ENCODE measurements around the gene CCL17.
"Not testable (repeated sequence)": the region's sequence is repeated elsewhere in the genome, so short reads cannot be mapped to it uniquely, and the experiment has no call there.

The CCL17 gene

GRCh38 chr16:57373117-57373947, 31.2 kb upstream of the CCL17 start:
- Histone ChIP-seq H3K36me3 (ENCODE audit: control insufficient read depth, low read length) (no peaks in the 10 kb centered on the region), H3K4me1 (ENCODE audit: control insufficient read depth, low read length) (peaks cover 13% of the 10 kb centered on the region), H3K4me2 (ENCODE audit: low read length) (no peak overlapping the region), H3K9me3 (ENCODE audit: control insufficient read depth, insufficient read depth, low read length) (no peaks in the 10 kb centered on the region), H4K20me1 (ENCODE audit: control insufficient read depth, insufficient read depth, low read depth, low read length) (no peaks in the 10 kb centered on the region), H3K79me2 (ENCODE audit: control insufficient read depth, low read length) (no peaks in the 10 kb centered on the region), H3F3A (ENCODE audit: control insufficient read depth, insufficient read depth) (no peaks in the 10 kb centered on the region), H3K27ac (ENCODE audit: low read depth, low read length) (no peak overlapping the region), H3K27me3 (ENCODE audit: control insufficient read depth, low read length) (peaks cover 28% of the 10 kb centered on the region), H3K4me3 (ENCODE audit: low read length) (no peak overlapping the region), H3K9me2 (replicated peaks; ENCODE audit: control insufficient read depth, low read length) (no peaks in the 10 kb centered on the region)
- TF ChIP-seq, protein P1, sequence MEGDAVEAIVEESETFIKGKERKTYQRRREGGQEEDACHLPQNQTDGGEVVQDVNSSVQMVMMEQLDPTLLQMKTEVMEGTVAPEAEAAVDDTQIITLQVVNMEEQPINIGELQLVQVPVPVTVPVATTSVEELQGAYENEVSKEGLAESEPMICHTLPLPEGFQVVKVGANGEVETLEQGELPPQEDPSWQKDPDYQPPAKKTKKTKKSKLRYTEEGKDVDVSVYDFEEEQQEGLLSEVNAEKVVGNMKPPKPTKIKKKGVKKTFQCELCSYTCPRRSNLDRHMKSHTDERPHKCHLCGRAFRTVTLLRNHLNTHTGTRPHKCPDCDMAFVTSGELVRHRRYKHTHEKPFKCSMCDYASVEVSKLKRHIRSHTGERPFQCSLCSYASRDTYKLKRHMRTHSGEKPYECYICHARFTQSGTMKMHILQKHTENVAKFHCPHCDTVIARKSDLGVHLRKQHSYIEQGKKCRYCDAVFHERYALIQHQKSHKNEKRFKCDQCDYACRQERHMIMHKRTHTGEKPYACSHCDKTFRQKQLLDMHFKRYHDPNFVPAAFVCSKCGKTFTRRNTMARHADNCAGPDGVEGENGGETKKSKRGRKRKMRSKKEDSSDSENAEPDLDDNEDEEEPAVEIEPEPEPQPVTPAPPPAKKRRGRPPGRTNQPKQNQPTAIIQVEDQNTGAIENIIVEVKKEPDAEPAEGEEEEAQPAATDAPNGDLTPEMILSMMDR (IDR thresholded peaks at IDR 0.05; ENCODE audit: low read depth, low read length, poor library complexity, severe bottlenecking) = no peak
- TF ChIP-seq EZH2phosphoT487 (IDR thresholded peaks at IDR 0.05; ENCODE audit: borderline replicate concordance, low read length) = no peak

- Histone ChIP-seq H3F3A (ENCODE audit: control insufficient read depth, insufficient read depth) (no peaks in the 10 kb centered on the region), H3K27me3 (ENCODE audit: control insufficient read depth, low read length) (peaks cover 28% of the 10 kb centered on the region), H3K79me2 (ENCODE audit: control insufficient read depth, low read length) (no peaks in the 10 kb centered on the region), H4K20me1 (ENCODE audit: control insufficient read depth, insufficient read depth, low read depth, low read length) (no peaks in the 10 kb centered on the region), H3K27ac (ENCODE audit: low read depth, low read length) (no peak overlapping the region), H3K4me3 (ENCODE audit: low read length) (no peak overlapping the region), H3K9me3 (ENCODE audit: control insufficient read depth, insufficient read depth, low read length) (no peaks in the 10 kb centered on the region), H3K9me2 (replicated peaks; ENCODE audit: control insufficient read depth, low read length) (no peaks in the 10 kb centered on the region), H3K4me2 (ENCODE audit: low read length) (no peak overlapping the region), H3K4me1 (ENCODE audit: control insufficient read depth, low read length) (peaks cover 13% of the 10 kb centered on the region), H3K36me3 (ENCODE audit: control insufficient read depth, low read length) (no peaks in the 10 kb centered on the region)
- TF ChIP-seq EZH2phosphoT487 (IDR thresholded peaks at IDR 0.05; ENCODE audit: borderline replicate concordance, low read length) = no peak
- TF ChIP-seq, protein P1 (IDR thresholded peaks at IDR 0.05; ENCODE audit: low read depth, low read length, poor library complexity, severe bottlenecking) = no peak
Observed at GRCh38 chr16:57374067-57374534, 30.5 kb upstream of the CCL17 start.

GRCh38 chr16:57374925-57375465, 29.6 kb upstream of the CCL17 start:
- peaks cover 13% of the 10 kb centered on the region for H3K4me1 ChIP-seq (ENCODE audit: control insufficient read depth, low read length)
- not testable (repeated sequence) for H3K9me2 ChIP-seq (replicated peaks; ENCODE audit: control insufficient read depth, low read length); H3K4me3 ChIP-seq (ENCODE audit: low read length); H3F3A ChIP-seq (ENCODE audit: control insufficient read depth, insufficient read depth); H3K79me2 ChIP-seq (ENCODE audit: control insufficient read depth, low read length); H3K9me3 ChIP-seq (ENCODE audit: control insufficient read depth, insufficient read depth, low read length); H4K20me1 ChIP-seq (ENCODE audit: control insufficient read depth, insufficient read depth, low read depth, low read length); H3K27ac ChIP-seq (ENCODE audit: low read depth, low read length); H3K4me2 ChIP-seq (ENCODE audit: low read length); H3K36me3 ChIP-seq (ENCODE audit: control insufficient read depth, low read length)
- H3K27me3 ChIP-seq (ENCODE audit: control insufficient read depth, low read length) = peaks cover 24% of the 10 kb centered on the region

GRCh38 chr16:57376313-57376818, 28.2 kb upstream of the CCL17 start:
- Histone ChIP-seq H3K27me3 (ENCODE audit: control insufficient read depth, low read length) (peaks cover 24% of the 10 kb centered on the region), H3K36me3 (ENCODE audit: control insufficient read depth, low read length) (no peaks in the 10 kb centered on the region), H3K9me3 (ENCODE audit: control insufficient read depth, insufficient read depth, low read length) (no peaks in the 10 kb centered on the region), H3K4me3 (ENCODE audit: low read length) (no peak overlapping the region), H3K79me2 (ENCODE audit: control insufficient read depth, low read length) (no peaks in the 10 kb centered on the region), H4K20me1 (ENCODE audit: control insufficient read depth, insufficient read depth, low read depth, low read length) (no peaks in the 10 kb centered on the region), H3K4me2 (ENCODE audit: low read length) (no peak overlapping the region), H3K9me2 (replicated peaks; ENCODE audit: control insufficient read depth, low read length) (no peaks in the 10 kb centered on the region), H3K4me1 (ENCODE audit: control insufficient read depth, low read length) (peaks cover 13% of the 10 kb centered on the region), H3K27ac (ENCODE audit: low read depth, low read length) (no peak overlapping the region), H3F3A (ENCODE audit: control insufficient read depth, insufficient read depth) (no peaks in the 10 kb centered on the region)
- TF ChIP-seq, protein P1 (IDR thresholded peaks at IDR 0.05; ENCODE audit: low read depth, low read length, poor library complexity, severe bottlenecking) = no peak
- TF ChIP-seq EZH2phosphoT487 (IDR thresholded peaks at IDR 0.05; ENCODE audit: borderline replicate concordance, low read length) = no peak
